Osteoblast (primary cell): ENCODE measurements around the gene MAGEE1. TPM values are rescaled to one million over a fixed set of nuclear protein-coding genes. Genes with fewer than 3 reads are reported as not detected.

Experiments
- DNase-seq: peaks from one replicate; pipeline ENCODE4 v3.0.0; 2011; ENCODE audit warnings: low spot score, mixed read lengths; ENCODE audit not compliant: insufficient read length; ENCODE audit errors: missing footprints
- H2AFZ ChIP-seq: 2 replicates; pipeline ENCODE4 v1.6.0; 2011; ENCODE audit warnings: mild to moderate bottlenecking, low read length
- H3K27ac ChIP-seq: 2 replicates; pipeline ENCODE4 v1.5.1; 2011; ENCODE audit warnings: mild to moderate bottlenecking, low read depth, low read length, moderate library complexity
- H3K27me3 ChIP-seq: 2 replicates; pipeline ENCODE4 v1.6.0; 2012; ENCODE audit warnings: mild to moderate bottlenecking, control low read depth, inconsistent platforms, low read length, moderate library complexity; ENCODE audit not compliant: insufficient read depth
- H3K36me3 ChIP-seq: 2 replicates; pipeline ENCODE4 v1.5.1; 2011; ENCODE audit warnings: mild to moderate bottlenecking, low read length, control low read depth, moderate library complexity; ENCODE audit not compliant: insufficient read depth
- H3K4me1 ChIP-seq: 2 replicates; pipeline ENCODE4 v1.5.1; 2011; ENCODE audit warnings: mild to moderate bottlenecking, low read length, control low read depth, moderate library complexity; ENCODE audit not compliant: insufficient read depth
- H3K4me2 ChIP-seq: 2 replicates; pipeline ENCODE4 v1.6.0; 2011; ENCODE audit warnings: mild to moderate bottlenecking, low read length; ENCODE audit not compliant: insufficient read depth
- H3K4me3 ChIP-seq: fragments of 200-600 bp; sonication (generic); 3 replicates; pipeline ENCODE4 v1.5.1; 2012; ENCODE audit warnings: mild to moderate bottlenecking, low read length, inconsistent platforms; ENCODE audit not compliant: insufficient read depth
- H3K79me2 ChIP-seq: 2 replicates; pipeline ENCODE4 v1.6.0; 2012; ENCODE audit warnings: mild to moderate bottlenecking, low read length, control low read depth, inconsistent platforms; ENCODE audit not compliant: insufficient read depth
- H3K9me3 ChIP-seq: 2 replicates; pipeline ENCODE4 v1.5.1; 2011; ENCODE audit warnings: low read depth, low read length, control low read depth
- H4K20me1 ChIP-seq: 2 replicates; pipeline ENCODE4 v1.6.0; 2012; ENCODE audit warnings: mild to moderate bottlenecking, low read length, control low read depth; ENCODE audit not compliant: insufficient read depth
- CTCF ChIP-seq: IDR thresholded peaks from 2 replicates; pipeline ENCODE4 v1.5.1; 2011; ENCODE audit warnings: mild to moderate bottlenecking, low read depth, low read length, moderate library complexity; ENCODE audit errors: extremely low read depth
- total RNA-seq: library from RNA; depleted of rRNA; stranded (reverse); fragments of >200 nt; gene quantifications from 2 replicates; pipeline ENCODE4 v1.2.3, GENCODE V29; 2012

The MAGEE1 gene
- total RNA-seq = 2.2 and 2.7 TPM in 2 replicates

- Histone ChIP-seq H4K20me1 (no peaks in the 10 kb centered on the region), H3K27ac (no peak within 1 kb of the TSS), H3K4me3 (peak within 1 kb of the TSS; percentile 73), H3K9me3 (no peaks in the 10 kb centered on the region), H3K36me3 (no peaks in the 10 kb centered on the region), H3K27me3 (peaks cover 2% of the 10 kb centered on the region), H3K79me2 (no peaks in the 10 kb centered on the region), H3K4me2 (peak within 1 kb of the TSS; percentile 77), H3K4me1 (no peaks in the 10 kb centered on the region), H2AFZ (peak within 1 kb of the TSS; percentile 82)
- no peak for TF ChIP-seq CTCF
- DNase-seq = peak; percentile 80
These were observed at the start of gene MAGEE1 for GRCh38 chrX:76427560-76428242. TSS of gene MAGEE1 (plus strand) at chrX:76427710. CDS start at chrX:76427931, 221 bp downstream.

- Histone ChIP-seq H4K20me1 (no peaks in the 10 kb centered on the region), H3K79me2 (no peaks in the 10 kb centered on the region), H2AFZ (no peak overlapping the region), H3K9me3 (no peaks in the 10 kb centered on the region), H3K27ac (no peak overlapping the region), H3K27me3 (no peaks in the 10 kb centered on the region), H3K36me3 (no peaks in the 10 kb centered on the region), H3K4me2 (no peak overlapping the region), H3K4me1 (no peaks in the 10 kb centered on the region), H3K4me3 (no peak overlapping the region)
- no peak for TF ChIP-seq CTCF
- no peak for DNase-seq
These were observed 28.5 kb upstream of the MAGEE1 start for GRCh38 chrX:76398970-76399369.

GRCh38 chrX:76407795-76408194 lies 19.7 kb upstream of the MAGEE1 start:
- H3K27ac ChIP-seq = no peak overlapping the region
- no peaks in the 10 kb centered on the region for H3K9me3 ChIP-seq
- TF ChIP-seq CTCF = no peak
- H3K79me2 ChIP-seq = no peaks in the 10 kb centered on the region
- H2AFZ ChIP-seq = no peak overlapping the region
- no peaks in the 10 kb centered on the region for H3K4me1 ChIP-seq
- DNase-seq = no peak
- no peak overlapping the region for H3K4me2 ChIP-seq
- no peak overlapping the region for H3K4me3 ChIP-seq
- H4K20me1 ChIP-seq = no peaks in the 10 kb centered on the region
- no peaks in the 10 kb centered on the region for H3K36me3 ChIP-seq
- no peaks in the 10 kb centered on the region for H3K27me3 ChIP-seq

- Histone ChIP-seq H3K36me3 (no peaks in the 10 kb centered on the region), H3K4me2 (no peak overlapping the region), H4K20me1 (no peaks in the 10 kb centered on the region), H3K27ac (no peak overlapping the region), H3K79me2 (no peaks in the 10 kb centered on the region), H3K4me1 (no peaks in the 10 kb centered on the region), H3K4me3 (no peak overlapping the region), H3K27me3 (peaks cover 2% of the 10 kb centered on the region), H2AFZ (no peak overlapping the region), H3K9me3 (no peaks in the 10 kb centered on the region)
- no peak for DNase-seq
- peak; percentile 18 for TF ChIP-seq CTCF
These were observed 7.3 kb upstream of the MAGEE1 start for GRCh38 chrX:76420237-76420636.
